Keratinocyte (primary cell): ENCODE measurements around the gene IFFO2.
"Not testable (repeated sequence)": the region's sequence is repeated elsewhere in the genome, so short reads cannot be mapped to it uniquely, and the experiment has no call there.

Source experiments
- CTCF ChIP-seq, 3 experiments: IDR thresholded peaks in 1 of 3; conservative IDR thresholded peaks in 1 of 3; optimal IDR thresholded peaks in 1 of 3; 2 replicates in 2 of 3; 3 replicates in 1 of 3; pipeline versions ENCODE3 to v1.5.1; 2011; ENCODE audit warnings: low read length in 3 of 3, mild to moderate bottlenecking in 3 of 3, moderate library complexity in 2 of 3, control low read depth in 1 of 3, inconsistent platforms in 1 of 3; ENCODE audit not compliant: insufficient read depth in 2 of 3; ENCODE audit errors: extremely low read depth in 1 of 3
- EZH2 ChIP-seq: IDR thresholded peaks from one replicate; pipeline ENCODE4 v1.6.1; 2012; ENCODE audit warnings: inconsistent platforms, mild to moderate bottlenecking, low read length, moderate library complexity

- TF ChIP-seq CTCF (optimal IDR thresholded peaks at IDR 0.05 in 1 of 3, IDR thresholded peaks at IDR 0.05 in 1 of 3, conservative IDR thresholded peaks at IDR 0.05 in 1 of 3; ENCODE audit: extremely low read depth in 1 of 3, insufficient read depth in 2 of 3, low read length in 3 of 3); EZH2: not testable (repeated sequence)
Observed at GRCh38 chr1:18891858-18892257, 64.6 kb downstream of the IFFO2 start.
